ENCODE data around the gene VASH1. TPM values are rescaled to one million over a fixed set of nuclear protein-coding genes. Genes with fewer than 3 reads are reported as not detected.

The VASH1 gene
- total RNA-seq, 2 donors from 2014 or later = 2.1 to 19.8 TPM

DNA sequence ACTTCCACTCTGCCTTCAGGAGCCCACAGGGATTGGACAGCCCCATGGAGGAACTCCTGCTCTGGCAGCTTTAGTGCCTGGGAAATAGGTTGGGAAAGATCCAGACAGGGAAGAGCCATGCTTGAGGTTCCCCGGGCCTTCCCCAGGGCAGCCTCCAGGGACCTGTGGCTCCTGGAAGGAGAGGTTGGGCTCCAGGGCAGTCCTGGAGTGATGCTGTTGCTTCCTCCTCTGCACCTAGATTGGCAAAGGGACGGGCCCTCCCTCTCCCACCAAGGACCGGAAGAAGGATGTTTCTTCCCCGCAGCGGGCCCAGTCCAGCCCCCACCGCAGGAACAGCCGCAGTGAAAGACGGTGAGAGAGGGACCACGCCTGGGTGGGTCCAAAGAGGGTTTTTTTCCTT lies 16.5 kb downstream of the VASH1 start:
- Histone ChIP-seq H3K9me3 (no peaks in the 10 kb centered on the region), H3K27me3 (replicated peaks; ENCODE audit: insufficient read depth) (no peaks in the 10 kb centered on the region), H3K36me3 (no peaks in the 10 kb centered on the region), H3K4me1 (replicated peaks) (no peaks in the 10 kb centered on the region), H3K4me3 (no peak overlapping the region), H3K27ac (no peak overlapping the region)
- intact Hi-C loops (cut with DNase I) = no loop called here
- 91% methylated on average over 9 of the region's 9 CpGs for WGBS
- no peak for TF ChIP-seq POLR2AphosphoS5 (IDR thresholded peaks at IDR 0.05)
- no peak for TF ChIP-seq CTCF (IDR thresholded peaks at IDR 0.05)
- no peak for TF ChIP-seq POLR2A (IDR thresholded peaks at IDR 0.05)
- DNase-seq (ENCODE audit: low spot score) = no peak

DNA sequence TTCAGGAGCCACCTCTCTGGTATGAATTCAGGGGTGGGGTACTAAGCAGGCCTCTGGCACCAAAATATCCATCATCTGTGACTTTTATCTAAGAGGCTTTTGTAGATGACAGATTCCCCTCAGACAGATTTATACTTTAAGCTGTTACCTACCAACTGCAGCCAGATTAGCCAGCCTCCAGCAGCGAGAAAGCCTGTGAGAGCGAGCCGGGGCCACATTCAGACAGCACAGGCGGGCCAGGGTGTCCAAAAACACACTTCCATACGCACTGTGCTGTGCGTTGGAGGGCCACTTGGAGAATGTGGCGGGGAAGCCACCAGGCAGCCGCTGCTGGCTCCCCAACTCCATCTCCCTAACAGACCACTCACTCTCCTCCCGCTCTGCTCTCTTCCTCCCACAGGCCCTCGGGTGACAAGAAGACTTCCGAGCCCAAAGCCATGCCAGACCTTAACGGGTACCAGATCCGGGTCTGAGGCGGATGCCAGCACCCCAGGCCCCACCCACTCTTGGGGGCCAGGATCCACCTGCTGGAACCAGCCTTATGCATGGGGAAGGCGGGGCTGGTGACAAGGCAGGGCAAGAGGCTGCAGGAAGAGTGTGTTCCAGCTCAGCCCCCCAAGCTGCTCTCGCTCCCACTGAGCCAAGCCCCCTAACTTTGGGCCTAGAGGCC lies 17.4 kb downstream of the VASH1 start:
- WGBS = 83% methylated on average over 16 of the region's 16 CpGs
- no peak for TF ChIP-seq CTCF (IDR thresholded peaks at IDR 0.05)
- no peak for TF ChIP-seq POLR2A (IDR thresholded peaks at IDR 0.05)
- TF ChIP-seq POLR2AphosphoS5 (IDR thresholded peaks at IDR 0.05) = no peak
- Histone ChIP-seq H3K4me3 (no peak overlapping the region), H3K27me3 (replicated peaks; ENCODE audit: insufficient read depth) (no peaks in the 10 kb centered on the region), H3K9me3 (no peaks in the 10 kb centered on the region), H3K36me3 (no peaks in the 10 kb centered on the region), H3K27ac (no peak overlapping the region), H3K4me1 (replicated peaks) (no peaks in the 10 kb centered on the region)
- DNase-seq (ENCODE audit: low spot score) = no peak
- intact Hi-C loops (cut with DNase I) = no loop called here

DNA sequence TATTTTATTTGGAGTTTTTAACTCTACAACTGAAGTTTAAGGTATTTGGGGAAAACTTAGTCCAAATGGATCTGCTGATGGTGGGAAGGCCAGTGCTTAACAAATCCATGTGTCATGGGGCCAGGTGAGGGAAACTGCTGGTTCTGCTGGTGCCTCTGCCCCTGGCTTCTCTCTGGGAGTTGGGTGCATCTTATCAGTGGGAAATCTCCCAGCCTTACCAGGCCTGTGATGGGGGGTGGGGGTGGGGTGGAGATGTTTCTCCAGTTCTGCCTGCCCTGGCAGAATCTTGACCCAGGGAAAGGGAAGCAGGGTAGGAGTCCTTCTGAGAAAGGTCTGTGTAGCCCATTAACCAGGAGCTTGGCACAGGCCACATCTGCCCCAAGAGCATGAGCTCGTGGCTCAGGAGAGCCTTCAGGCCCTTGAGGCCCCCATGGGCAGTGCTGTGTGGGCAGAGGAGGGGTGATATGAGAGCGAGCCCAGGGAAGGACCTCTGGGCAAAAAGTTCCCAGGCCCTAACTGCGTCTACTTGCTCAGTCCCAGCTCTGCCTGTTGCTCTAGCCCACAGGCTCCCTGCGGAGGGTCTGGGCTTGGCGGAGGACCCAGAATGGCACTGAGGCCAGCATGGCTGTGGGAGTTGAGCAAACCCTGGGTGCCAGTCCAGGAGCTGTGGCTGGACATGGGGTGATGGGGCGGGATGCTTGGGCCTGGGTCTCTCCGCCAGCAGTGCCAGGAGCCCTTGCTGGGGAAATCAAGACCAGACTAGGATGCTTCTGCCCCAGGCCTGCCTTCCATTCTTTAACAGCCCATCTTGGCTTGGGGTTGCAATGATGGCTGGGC lies 18.2 kb downstream of the VASH1 start:
- no peaks in the 10 kb centered on the region for H3K4me1 ChIP-seq (replicated peaks)
- no peak for TF ChIP-seq CTCF (IDR thresholded peaks at IDR 0.05)
- TF ChIP-seq POLR2AphosphoS5 (IDR thresholded peaks at IDR 0.05) = no peak
- no peak for TF ChIP-seq POLR2A (IDR thresholded peaks at IDR 0.05)
- no peaks in the 10 kb centered on the region for H3K36me3 ChIP-seq
- no peaks in the 10 kb centered on the region for H3K27me3 ChIP-seq (replicated peaks; ENCODE audit: insufficient read depth)
- intact Hi-C loops (cut with DNase I) = loop anchor here (5.0 kb wide), 1 partner anchor 67 kb away; no protein-coding TSS in a partner anchor
- no peak overlapping the region for H3K27ac ChIP-seq
- DNase-seq (ENCODE audit: low spot score) = no peak
- WGBS = 92% methylated on average over 6 of the region's 7 CpGs
- no peaks in the 10 kb centered on the region for H3K9me3 ChIP-seq
- H3K4me3 ChIP-seq = no peak overlapping the region

DNA sequence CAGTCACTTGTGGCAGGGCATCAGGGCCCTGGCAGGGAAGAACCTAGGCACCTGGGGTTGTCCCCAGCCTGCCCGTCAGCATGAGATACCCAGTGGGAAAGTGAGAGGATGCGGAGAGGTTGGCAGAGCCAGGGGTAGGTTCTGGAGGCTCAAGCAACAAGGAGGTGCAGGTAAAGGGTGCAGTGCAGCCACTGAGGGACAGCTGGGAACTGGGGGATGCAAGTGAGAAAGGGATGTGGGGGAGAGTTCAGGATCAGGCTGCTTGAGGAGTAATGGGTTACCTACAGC lies 18.7 kb downstream of the VASH1 start:
- TF ChIP-seq POLR2A (IDR thresholded peaks at IDR 0.05) = no peak
- TF ChIP-seq CTCF (IDR thresholded peaks at IDR 0.05) = no peak
- Histone ChIP-seq H3K36me3 (no peaks in the 10 kb centered on the region), H3K9me3 (no peaks in the 10 kb centered on the region), H3K27ac (no peak overlapping the region), H3K27me3 (replicated peaks; ENCODE audit: insufficient read depth) (no peaks in the 10 kb centered on the region), H3K4me3 (no peak overlapping the region), H3K4me1 (replicated peaks) (no peaks in the 10 kb centered on the region)
- WGBS = 100% methylated on average over 2 of the region's 2 CpGs
- intact Hi-C loops (cut with DNase I) = loop anchor here (5.0 kb wide), 1 partner anchor 68 kb away; no protein-coding TSS in a partner anchor
- DNase-seq (ENCODE audit: low spot score) = no peak

Data from prostate gland (tissue), 2 donors.